ENCODE results near the gene CD164.
A peak's percentile ranks its signal among the peaks of the same experiment; 100 is the strongest.

CD164 gene

GRCh38 chr6:109381747-109382575 lies at the start of gene CD164:
CD164 (minus strand) TSS chr6:109382467; CDS start chr6:109382378, 89 bp downstream.
- DNase-seq (ENCODE audit: extremely low read depth in 1 of 2, low read depth in 1 of 2): peak; percentile 81 to 92

DNA sequence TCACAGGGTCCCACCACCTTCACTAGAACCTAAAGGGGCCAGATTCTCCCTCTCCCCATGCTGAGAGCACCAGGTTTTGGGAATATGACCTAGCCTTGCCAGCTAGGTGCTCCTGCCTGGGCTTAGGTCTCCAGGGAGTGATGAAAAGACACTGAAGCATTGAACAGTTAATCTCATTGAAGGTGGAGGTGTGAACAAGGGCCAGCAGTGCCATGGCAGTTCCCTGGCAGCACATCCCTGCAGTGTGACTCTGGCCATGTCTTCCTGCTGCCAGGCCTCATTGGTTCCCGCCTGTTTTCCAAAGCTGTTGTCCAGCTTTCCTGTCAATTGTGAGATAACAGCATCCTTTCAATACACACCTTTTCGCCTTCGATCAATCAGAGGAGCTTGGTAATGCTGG lies 47.2 kb upstream of the CD164 start:
- no peak for DNase-seq (ENCODE audit: extremely low read depth in 1 of 2, low read depth in 1 of 2)

GRCh38 chr6:109428889-109429477 lies 46.7 kb upstream of the CD164 start:
- no peak for DNase-seq (ENCODE audit: extremely low read depth in 1 of 2, low read depth in 1 of 2)

DNA sequence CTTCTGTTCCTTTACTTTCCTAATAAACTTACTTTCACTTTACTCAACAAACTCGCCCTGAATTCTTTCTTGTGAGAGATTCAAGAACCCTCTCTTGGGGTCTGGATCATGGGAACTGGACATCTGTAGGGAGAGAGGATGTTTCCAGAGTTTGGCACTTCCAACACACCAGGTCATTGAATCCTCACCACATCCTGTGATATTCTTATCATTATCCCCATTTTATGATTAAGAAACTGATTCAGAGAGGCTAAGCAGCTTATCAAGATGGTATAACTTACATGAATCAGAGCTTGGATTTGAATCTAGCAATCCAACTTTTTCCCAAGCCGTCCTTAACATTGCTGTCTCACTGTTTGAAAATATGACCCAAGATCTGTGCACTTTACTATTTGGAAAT lies 42.7 kb upstream of the CD164 start:
- no peak for DNase-seq (ENCODE audit: extremely low read depth in 1 of 2, low read depth in 1 of 2)

- DNase-seq (ENCODE audit: extremely low read depth in 1 of 2, low read depth in 1 of 2): no peak
These were observed 38.9 kb upstream of the CD164 start for GRCh38 chr6:109421184-109421583.

DNA sequence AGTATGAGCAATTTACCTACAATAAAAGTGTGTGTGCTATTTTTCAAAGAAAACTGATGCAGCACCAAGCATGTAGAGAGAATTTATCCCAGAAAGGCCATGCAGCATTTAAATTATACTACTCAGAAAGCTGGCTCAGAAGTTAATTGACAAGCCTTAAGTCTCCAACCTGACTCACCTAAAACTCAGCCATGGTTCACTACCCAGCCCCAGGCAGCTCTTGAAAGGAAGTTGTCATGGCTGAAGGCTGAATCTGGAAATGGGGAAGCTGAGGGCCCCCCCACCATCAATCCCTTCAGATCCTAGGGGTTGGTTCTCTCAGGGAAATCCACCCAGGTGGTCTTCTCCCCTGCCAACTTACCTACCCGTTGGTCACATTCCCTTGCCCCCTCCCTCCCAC lies 38.5 kb upstream of the CD164 start:
- DNase-seq (ENCODE audit: extremely low read depth in 1 of 2, low read depth in 1 of 2): no peak

DNA sequence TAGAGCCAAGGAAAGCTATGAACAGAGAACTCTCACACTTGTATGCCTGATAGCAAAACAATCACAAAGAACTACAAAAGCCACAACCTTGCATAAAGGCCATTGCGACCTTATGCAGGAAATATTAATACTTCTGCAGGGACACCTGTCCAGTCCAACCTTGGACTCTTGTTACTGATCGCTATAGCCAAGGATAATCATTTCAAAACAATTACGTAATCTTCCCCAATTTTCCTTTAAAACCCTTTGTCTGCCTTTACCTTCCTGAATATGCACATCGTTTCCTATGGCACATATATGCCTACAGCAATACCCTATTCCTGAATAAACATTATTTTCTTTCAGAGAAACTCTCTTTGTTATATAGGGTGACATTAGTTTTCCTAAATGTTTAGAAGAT lies 35.4 kb upstream of the CD164 start:
- DNase-seq (ENCODE audit: extremely low read depth in 1 of 2, low read depth in 1 of 2): no peak

DNA sequence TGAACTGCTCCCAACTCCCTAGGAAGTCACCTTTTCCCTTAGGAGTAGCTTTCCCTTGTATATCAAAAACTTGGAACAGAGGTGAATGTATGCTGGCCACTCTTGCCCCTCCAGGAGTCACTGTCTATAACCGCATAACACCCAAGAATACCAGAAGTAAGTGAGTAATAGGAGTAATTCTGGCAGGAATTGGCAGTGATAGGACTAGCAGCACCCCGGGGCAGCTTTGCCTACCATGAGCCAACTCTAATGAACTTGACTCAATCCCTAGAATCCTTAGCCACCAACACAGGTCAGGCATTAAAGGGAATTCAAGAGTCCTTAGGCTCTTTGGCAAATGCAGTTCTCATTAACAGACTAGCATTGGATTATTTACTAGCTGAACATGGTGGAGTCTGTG lies 28.8 kb upstream of the CD164 start:
- DNase-seq (ENCODE audit: extremely low read depth in 1 of 2, low read depth in 1 of 2): no peak

DNA sequence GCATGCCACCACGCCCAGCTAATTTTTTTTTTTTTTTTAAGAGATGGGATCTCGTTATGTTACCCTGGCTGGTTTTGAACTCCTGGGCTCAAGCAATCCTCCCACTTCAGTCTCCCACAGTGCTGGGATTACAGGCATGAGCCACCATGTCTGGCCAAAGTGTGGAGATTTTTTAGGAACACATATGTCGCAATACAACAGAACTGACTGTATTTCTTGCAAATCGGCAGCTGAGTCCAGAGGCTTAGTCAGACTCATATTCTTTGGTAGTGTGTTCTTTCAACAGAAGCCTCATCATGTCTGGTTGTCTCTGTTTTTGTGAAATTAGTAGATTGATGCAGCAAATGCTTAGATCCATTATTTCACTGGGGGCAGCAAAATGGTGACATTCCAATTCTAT lies 23.9 kb upstream of the CD164 start:
- no peak for DNase-seq (ENCODE audit: extremely low read depth in 1 of 2, low read depth in 1 of 2)

GRCh38 chr6:109397020-109397419 lies 14.8 kb upstream of the CD164 start:
- DNase-seq (ENCODE audit: extremely low read depth in 1 of 2, low read depth in 1 of 2): no peak

- no peak for DNase-seq (ENCODE audit: extremely low read depth in 1 of 2, low read depth in 1 of 2)
These were observed 13.9 kb upstream of the CD164 start for GRCh38 chr6:109396046-109396718.

- no peak for DNase-seq (ENCODE audit: extremely low read depth in 1 of 2, low read depth in 1 of 2)
These were observed 11.6 kb upstream of the CD164 start for GRCh38 chr6:109393886-109394281.

- DNase-seq (ENCODE audit: extremely low read depth in 1 of 2, low read depth in 1 of 2): no peak
These were observed 11.1 kb upstream of the CD164 start for GRCh38 chr6:109393157-109393885.

DNA sequence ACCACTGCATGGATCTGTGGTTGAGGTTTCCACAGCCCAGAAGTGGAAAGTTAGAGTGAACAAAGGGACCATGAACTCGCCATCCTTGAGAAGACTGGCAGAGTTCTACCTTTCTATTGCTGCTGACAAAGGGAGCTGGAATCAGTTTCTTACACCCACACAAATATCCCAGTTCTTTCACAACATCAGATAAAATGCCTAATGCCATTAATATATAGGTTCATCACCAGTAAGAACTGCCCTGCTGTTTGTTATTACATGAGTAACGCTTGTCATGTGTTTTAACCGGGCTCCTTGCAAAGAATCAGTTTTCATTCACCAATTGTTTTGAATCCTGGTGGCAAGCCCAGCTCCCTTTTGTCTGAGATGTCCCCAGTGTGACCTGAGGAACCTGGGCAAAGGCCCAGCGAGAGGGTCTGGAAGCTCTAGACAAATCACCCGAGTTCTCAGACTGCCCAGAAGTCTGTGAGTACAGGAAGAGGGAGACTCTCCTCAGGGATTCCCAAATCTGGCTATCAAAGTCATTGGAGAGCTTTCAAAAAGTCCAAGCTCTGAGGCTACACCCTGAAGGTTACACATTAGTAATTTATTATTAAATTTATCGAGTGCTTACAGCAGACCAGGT lies 7.5 kb upstream of the CD164 start:
- no peak for DNase-seq (ENCODE audit: extremely low read depth in 1 of 2, low read depth in 1 of 2)

DNA sequence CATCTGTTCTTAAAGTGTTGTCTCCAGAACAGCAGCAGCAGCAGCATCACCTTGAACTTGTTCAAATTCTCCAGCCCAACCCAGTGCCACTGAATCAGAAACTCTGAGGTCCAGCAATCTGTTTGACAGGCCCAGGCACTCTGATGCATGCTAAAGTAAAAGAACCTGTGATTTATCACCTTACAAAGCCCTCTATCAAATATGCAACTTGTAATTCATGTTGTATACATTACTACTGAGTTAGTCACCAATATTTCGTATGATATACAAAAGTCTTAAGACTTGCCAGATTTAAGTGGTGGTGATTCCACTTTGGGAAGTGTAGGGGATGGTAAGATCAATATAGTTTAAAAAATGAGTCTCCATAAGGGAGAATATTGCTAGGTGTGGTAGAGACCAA lies 6.0 kb upstream of the CD164 start:
- DNase-seq (ENCODE audit: extremely low read depth in 1 of 2, low read depth in 1 of 2): no peak

DNA sequence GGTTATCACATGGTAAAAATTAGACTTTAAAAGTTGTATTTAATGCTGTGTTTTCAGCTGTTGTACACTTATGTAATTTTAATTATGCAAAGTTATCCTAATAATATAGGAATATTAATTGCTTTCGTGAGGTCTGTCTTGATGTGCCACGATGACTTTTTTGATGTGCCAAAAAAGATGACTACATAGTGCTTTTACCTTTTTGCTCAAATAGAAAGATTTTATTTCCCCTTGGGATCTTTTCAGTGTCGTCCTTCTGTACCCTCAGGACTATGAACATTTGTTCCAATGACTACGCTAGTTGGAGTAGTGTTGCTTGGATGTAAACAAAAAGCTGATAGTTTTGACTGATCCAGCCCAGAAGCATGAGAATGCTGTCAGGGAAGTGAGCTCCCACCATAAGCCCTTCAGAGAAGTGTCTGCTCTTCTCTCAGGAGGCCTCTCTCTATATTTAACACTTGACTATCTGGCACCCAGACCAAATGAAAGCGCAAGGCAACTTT lies 1.2 kb upstream of the CD164 start:
- DNase-seq (ENCODE audit: extremely low read depth in 1 of 2, low read depth in 1 of 2): no peak

DNA sequence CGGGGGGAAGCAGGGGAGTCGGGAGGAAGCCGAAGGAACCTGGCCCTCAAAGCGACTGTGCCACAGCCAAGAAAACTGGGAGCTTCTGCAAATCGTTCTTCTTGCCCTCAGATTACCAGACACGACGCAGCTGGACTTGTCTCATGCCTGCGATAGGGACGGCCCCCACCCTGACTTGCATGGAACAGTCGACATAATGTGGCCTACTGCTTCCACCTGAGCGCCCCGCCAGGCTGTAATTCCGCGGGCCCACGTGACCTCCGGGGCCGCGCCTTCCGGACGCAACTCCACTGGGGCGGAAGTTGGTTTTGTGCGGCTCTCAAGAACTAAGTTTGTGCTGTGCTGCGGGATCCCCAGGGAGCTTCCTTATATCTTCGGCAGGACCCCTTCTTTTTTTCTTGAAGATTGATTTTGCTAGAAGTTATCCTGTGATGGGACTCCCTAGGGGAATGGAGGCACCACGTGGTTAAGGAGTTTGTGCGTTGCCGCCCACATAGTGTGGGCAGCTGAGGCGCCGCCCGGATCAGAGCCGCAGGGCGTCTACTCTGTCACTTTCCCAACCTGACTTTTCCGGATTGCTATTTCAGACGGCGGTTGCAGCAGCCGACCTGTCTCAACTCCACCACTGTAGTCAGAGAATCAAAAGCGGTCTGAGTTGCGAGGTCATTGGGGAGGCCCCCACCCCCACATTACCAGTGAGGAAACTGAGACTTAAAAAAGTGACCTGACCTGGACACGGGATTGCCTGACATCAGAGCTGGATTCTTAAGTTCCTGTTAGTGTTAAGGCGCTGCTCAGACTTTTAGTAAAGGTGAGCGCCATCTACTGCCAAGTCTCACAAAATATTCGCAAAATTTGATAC lies 540 bp upstream of the CD164 start:
- DNase-seq (ENCODE audit: extremely low read depth in 1 of 2, low read depth in 1 of 2): peak; percentile 74 to 83

DNA sequence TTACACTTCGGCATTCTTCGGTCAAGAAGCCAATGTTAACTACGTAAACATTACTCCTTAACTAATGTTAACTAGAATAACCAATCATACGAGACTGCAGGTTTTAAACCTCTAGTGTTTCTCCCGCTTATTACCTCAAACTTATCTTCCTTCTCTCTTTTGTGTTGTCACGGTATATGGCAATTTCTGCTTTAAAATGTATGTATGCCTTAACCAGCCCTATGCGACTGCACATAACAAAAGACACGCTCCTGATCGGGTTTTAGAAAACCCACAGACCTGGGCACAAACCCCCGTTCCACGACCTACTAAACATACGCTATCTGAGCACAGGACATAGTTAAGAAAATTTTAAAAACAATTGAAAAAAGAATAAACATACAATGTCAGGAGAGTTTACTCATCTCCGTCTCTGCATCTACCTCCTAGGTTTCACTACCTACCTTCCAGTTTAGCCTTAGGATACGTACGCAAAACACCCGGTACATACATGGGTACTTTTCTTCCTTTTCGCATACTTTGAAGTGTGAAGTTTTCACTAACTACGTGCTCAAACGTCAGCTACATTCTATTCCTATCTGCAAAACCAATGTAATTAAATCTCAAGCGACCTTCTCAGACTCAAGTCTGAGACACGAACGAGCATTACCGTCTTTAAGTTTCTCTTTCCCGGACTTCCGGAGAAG lies 1.1 kb downstream of the CD164 start:
- DNase-seq (ENCODE audit: extremely low read depth in 1 of 2, low read depth in 1 of 2): no peak

DNA sequence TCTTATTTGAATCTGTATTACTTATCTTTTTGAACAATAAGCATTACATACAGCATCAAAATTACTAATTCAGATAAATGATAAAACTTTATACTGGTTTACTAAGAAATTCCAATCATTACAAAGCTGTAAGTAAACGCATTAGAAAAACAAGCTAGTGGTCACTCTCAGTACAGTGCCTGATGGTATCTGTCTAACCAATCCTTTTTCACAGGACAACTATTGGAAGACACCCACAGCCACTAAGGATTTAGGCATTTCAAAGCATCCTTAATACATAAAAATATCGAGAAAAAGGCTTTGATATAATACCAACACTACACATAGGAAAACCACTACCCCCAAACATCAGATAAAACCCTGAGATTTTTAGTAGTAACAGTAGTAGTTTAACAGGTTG lies 2.6 kb downstream of the CD164 start:
- no peak for DNase-seq (ENCODE audit: extremely low read depth in 1 of 2, low read depth in 1 of 2)

All from activated CD8-positive, alpha-beta memory T cell treated with anti-CD3 and anti-CD28 coated beads for 1 hour (primary cell).